GM13976 (cell line): ENCODE results near the gene SERPINA4.

Experiments used
- DNase-seq: peaks from one replicate; pipeline ENCODE4 v3.0.0; 2012; ENCODE audit warnings: low spot score
- in situ Hi-C: fragments of 300-500 bp; cut with MboI; formaldehyde crosslinking; loops from one replicate; pipeline ENCODE4 v1.12.0; 2022; ENCODE audit warnings: low sequenced_read_pairs, mixed read lengths, inconsistent platforms; ENCODE audit not compliant: unreplicated experiment
- TF ChIP-seq, protein P1 (sequence below): IDR thresholded peaks from 2 replicates; pipeline ENCODE4 v1.5.1; 2012; ENCODE audit warnings: borderline replicate concordance, mild to moderate bottlenecking; ENCODE audit not compliant: insufficient read depth; ENCODE audit errors: extremely low read depth, missing control alignments, control extremely low read depth

The SERPINA4 gene

DNA sequence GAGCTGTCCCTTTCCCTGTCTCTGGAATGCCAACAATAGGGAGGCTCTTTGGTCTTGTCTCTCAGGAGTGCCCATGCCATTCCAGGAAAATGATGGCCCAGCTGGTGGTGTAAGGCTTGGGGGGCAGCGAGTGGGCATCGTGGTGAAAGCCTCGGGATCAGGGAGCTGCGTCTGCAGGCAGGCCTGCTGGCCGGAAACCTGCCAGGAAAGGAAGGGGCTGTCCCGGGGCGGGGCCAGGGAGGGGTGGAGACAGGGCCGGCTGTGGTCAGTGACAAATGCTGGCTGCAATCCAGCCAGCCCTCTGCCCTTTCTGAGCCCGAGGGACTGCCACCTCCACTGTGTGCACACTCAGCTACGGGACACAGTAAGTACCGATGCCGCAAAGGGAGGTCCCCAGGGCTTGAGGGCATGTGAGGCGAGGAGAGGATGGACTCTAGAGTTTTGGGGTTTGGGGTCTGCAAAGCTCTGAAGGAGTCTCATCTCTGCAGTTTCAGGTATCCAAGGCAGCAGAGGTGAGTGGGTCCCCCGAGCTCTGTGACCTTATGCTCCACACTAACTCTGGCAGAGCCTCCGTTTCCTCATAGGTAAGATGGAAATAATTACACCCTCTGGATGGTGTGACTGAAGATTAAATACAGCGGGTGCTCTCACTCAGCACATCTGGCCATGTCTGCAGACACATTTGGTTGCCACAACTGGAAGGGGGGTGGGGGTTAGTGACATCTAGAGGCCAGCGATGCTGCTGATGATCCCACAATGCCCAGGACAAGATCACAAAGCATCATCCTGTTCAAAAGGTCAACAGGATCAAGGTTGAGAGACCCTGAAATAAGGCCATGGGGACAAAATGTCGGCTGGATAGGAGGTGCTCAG is 20.1 kb downstream of the SERPINA4 start, which contains the start of gene SERPINA5:
SERPINA5 (plus strand) TSS at position 300 of the 873 bp plus-strand sequence. CDS start 5,937 bp downstream, outside the sequence.
- in situ Hi-C loops = no loop called here
- no peak for DNase-seq
- TF ChIP-seq, protein P1, sequence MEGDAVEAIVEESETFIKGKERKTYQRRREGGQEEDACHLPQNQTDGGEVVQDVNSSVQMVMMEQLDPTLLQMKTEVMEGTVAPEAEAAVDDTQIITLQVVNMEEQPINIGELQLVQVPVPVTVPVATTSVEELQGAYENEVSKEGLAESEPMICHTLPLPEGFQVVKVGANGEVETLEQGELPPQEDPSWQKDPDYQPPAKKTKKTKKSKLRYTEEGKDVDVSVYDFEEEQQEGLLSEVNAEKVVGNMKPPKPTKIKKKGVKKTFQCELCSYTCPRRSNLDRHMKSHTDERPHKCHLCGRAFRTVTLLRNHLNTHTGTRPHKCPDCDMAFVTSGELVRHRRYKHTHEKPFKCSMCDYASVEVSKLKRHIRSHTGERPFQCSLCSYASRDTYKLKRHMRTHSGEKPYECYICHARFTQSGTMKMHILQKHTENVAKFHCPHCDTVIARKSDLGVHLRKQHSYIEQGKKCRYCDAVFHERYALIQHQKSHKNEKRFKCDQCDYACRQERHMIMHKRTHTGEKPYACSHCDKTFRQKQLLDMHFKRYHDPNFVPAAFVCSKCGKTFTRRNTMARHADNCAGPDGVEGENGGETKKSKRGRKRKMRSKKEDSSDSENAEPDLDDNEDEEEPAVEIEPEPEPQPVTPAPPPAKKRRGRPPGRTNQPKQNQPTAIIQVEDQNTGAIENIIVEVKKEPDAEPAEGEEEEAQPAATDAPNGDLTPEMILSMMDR = no peak

GRCh38 chr14:94582199-94582750 is 21.0 kb downstream of the SERPINA4 start:
- DNase-seq = no peak
- in situ Hi-C loops = no loop called here
- TF ChIP-seq, protein P1 = no peak

DNA sequence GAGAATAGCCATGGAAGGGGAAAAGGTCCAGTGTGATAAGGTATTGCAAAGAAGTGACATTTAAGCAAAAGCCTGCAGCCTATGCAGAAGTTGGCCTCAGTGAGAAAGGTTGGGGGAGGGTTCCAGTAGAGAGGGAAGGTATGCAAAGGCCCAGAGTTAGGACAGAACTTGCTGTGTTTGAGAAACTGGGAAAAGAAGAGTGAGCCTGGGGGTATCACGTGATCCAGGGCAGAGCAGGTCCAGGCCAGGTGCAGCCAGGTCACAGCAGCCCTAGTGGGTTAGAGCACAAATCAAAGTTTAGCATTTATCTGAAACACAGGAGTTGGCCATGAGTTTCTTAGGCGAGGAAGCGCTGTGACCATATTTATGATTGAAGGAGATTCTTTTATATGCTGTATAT is 21.6 kb downstream of the SERPINA4 start:
- TF ChIP-seq, protein P1 = no peak
- in situ Hi-C loops = no loop called here
- DNase-seq = no peak

- no peak for DNase-seq
- TF ChIP-seq, protein P1 = no peak
- in situ Hi-C loops = no loop called here
Measured at GRCh38 chr14:94583557-94583956, 22.3 kb downstream of the SERPINA4 start.

DNA sequence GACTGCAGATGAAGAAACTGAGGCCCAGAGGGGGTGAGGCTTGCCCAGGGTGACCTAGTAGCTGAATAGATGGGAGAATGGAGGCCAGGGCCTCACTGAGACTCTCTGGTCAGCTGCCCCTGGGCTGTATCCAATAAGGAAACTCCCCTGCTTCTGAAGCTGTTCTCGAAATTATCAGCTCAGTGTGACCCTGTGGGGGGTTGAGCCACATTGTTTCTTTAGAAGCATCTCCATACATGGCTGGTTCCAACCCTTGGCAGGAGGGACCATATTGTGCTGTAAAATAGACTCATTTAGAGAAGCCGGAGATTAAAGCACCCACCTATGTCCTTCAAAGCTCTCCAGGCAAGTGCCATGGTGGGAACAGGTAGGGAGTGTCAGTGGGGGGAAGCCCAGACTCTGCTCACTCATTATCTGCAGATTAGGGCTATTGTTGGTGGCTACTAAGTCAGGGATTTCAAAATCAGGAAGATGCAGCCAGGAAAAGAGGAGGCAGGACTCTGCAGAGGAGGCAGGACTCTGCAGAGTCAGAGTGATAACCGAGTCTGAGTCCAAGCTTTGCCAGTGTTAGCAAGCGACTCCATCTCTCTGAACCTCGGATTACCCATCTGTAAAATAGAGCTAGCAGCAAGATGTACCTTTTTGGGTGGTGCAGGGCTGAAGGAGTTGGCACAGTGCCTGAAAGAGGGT is 23.5 kb downstream of the SERPINA4 start:
- in situ Hi-C loops = no loop called here
- no peak for DNase-seq
- TF ChIP-seq, protein P1 = no peak

GRCh38 chr14:94586635-94587034 is 25.4 kb downstream of the SERPINA4 start:
- TF ChIP-seq, protein P1 = no peak
- no peak for DNase-seq
- in situ Hi-C loops = no loop called here
